ENCODE measurements around the gene VENTX.

GRCh38 chr10:133270773-133271297 is 33.2 kb downstream of the VENTX start:
- TF ChIP-seq MXI1 (IDR thresholded peaks at IDR 0.05; ENCODE audit: low read depth, low read length) (no peak), E4F1 (IDR thresholded peaks at IDR 0.05; ENCODE audit: borderline replicate concordance, partially characterized antibody) (no peak)
